ENCODE data around the gene COLGALT1.
"Not testable (repeated sequence)": the region's sequence is repeated elsewhere in the genome, so short reads cannot be mapped to it uniquely, and the experiment has no call there.

COLGALT1 gene

DNA sequence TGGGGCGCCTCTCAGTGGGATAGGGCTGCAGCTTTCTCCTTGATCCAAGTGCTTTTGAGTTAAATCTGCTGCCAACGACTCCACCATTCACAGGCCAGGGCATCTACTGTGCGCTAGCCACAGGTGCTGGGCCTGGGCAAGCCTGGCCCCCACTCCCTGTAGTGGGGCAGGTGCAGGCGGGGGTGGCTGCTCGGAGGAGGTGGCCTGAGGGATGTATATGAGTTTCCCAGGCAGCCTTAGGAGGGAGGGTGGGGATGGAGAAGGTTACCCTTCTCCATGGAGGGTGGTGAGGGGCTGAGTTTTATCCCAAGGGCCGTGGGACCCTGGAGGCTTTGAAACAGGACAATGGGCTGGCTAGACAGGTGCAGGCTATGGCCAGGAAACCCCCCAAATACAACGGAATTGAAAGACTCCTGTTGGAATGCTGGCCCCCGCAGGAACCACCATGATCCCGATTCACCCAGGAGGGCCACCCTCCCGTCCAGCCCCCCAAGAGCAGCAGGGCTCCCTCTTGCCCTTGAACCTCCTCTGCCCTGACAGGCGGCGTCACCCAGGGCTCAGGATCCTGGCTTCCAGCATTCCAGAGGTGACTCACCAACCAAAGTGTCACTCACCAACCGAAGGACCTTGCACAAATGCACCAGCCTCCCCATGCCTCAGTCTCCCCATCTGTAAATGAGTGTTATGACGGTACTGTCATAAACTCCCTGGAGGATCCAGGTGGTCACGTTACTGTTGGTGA, 39.9 kb upstream of the COLGALT1 start:
- Histone ChIP-seq H3K27me3 (ENCODE audit: insufficient read depth, poor library complexity, severe bottlenecking) (no peaks in the 10 kb centered on the region), H3K27ac (replicated peaks) (no peak overlapping the region), H3K4me3 (replicated peaks; ENCODE audit: insufficient read depth, low read length) (no peak overlapping the region)
- no peak for DNase-seq (ENCODE audit: low read depth in 1 of 2, low spot score in 1 of 2)
- TF ChIP-seq, protein P1, sequence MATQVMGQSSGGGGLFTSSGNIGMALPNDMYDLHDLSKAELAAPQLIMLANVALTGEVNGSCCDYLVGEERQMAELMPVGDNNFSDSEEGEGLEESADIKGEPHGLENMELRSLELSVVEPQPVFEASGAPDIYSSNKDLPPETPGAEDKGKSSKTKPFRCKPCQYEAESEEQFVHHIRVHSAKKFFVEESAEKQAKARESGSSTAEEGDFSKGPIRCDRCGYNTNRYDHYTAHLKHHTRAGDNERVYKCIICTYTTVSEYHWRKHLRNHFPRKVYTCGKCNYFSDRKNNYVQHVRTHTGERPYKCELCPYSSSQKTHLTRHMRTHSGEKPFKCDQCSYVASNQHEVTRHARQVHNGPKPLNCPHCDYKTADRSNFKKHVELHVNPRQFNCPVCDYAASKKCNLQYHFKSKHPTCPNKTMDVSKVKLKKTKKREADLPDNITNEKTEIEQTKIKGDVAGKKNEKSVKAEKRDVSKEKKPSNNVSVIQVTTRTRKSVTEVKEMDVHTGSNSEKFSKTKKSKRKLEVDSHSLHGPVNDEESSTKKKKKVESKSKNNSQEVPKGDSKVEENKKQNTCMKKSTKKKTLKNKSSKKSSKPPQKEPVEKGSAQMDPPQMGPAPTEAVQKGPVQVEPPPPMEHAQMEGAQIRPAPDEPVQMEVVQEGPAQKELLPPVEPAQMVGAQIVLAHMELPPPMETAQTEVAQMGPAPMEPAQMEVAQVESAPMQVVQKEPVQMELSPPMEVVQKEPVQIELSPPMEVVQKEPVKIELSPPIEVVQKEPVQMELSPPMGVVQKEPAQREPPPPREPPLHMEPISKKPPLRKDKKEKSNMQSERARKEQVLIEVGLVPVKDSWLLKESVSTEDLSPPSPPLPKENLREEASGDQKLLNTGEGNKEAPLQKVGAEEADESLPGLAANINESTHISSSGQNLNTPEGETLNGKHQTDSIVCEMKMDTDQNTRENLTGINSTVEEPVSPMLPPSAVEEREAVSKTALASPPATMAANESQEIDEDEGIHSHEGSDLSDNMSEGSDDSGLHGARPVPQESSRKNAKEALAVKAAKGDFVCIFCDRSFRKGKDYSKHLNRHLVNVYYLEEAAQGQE (IDR thresholded peaks at IDR 0.05; ENCODE audit: insufficient replicate concordance, low read depth) = no peak
- no peak for TF ChIP-seq GABPA (IDR thresholded peaks at IDR 0.05; ENCODE audit: low read depth)
- TF ChIP-seq SPI1 (IDR thresholded peaks at IDR 0.05; ENCODE audit: borderline replicate concordance, low read depth) = no peak
- TF ChIP-seq, protein P2, sequence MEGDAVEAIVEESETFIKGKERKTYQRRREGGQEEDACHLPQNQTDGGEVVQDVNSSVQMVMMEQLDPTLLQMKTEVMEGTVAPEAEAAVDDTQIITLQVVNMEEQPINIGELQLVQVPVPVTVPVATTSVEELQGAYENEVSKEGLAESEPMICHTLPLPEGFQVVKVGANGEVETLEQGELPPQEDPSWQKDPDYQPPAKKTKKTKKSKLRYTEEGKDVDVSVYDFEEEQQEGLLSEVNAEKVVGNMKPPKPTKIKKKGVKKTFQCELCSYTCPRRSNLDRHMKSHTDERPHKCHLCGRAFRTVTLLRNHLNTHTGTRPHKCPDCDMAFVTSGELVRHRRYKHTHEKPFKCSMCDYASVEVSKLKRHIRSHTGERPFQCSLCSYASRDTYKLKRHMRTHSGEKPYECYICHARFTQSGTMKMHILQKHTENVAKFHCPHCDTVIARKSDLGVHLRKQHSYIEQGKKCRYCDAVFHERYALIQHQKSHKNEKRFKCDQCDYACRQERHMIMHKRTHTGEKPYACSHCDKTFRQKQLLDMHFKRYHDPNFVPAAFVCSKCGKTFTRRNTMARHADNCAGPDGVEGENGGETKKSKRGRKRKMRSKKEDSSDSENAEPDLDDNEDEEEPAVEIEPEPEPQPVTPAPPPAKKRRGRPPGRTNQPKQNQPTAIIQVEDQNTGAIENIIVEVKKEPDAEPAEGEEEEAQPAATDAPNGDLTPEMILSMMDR (IDR thresholded peaks at IDR 0.05; ENCODE audit: insufficient read depth, low read length) = no peak
- TF ChIP-seq POLR2AphosphoS5 (IDR thresholded peaks at IDR 0.05; ENCODE audit: low read depth) = no peak

DNA sequence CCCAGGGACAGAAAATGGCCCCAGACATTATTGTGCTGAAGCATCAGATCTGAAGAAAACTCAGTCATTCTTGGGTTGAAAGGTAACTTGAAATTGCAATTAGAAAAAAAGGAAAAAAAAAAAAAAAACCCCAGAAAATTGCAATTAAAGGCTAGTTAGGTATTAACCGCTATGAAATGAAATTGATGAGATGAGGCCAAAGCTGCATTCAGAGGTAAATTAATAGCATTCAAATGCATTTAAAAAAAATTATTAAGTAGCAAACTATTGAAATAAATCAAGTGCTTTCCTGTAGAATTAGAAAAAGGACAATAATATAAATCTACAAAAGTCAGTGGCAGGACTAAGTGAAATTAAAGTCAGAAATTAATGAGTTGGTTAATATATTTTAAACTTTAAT, 37.6 kb upstream of the COLGALT1 start:
- H3K27me3 ChIP-seq (ENCODE audit: insufficient read depth, poor library complexity, severe bottlenecking) = no peaks in the 10 kb centered on the region
- no peak for DNase-seq (ENCODE audit: low read depth in 1 of 2, low spot score in 1 of 2)
- TF ChIP-seq, protein P2 (IDR thresholded peaks at IDR 0.05; ENCODE audit: insufficient read depth, low read length) = no peak
- TF ChIP-seq, protein P1 (IDR thresholded peaks at IDR 0.05; ENCODE audit: insufficient replicate concordance, low read depth) = no peak
- TF ChIP-seq GABPA (IDR thresholded peaks at IDR 0.05; ENCODE audit: low read depth) = no peak
- TF ChIP-seq POLR2AphosphoS5 (IDR thresholded peaks at IDR 0.05; ENCODE audit: low read depth) = no peak
- no peak for TF ChIP-seq SPI1 (IDR thresholded peaks at IDR 0.05; ENCODE audit: borderline replicate concordance, low read depth)
- H3K4me3 ChIP-seq (replicated peaks; ENCODE audit: insufficient read depth, low read length) = no peak overlapping the region
- no peak overlapping the region for H3K27ac ChIP-seq (replicated peaks)

DNA sequence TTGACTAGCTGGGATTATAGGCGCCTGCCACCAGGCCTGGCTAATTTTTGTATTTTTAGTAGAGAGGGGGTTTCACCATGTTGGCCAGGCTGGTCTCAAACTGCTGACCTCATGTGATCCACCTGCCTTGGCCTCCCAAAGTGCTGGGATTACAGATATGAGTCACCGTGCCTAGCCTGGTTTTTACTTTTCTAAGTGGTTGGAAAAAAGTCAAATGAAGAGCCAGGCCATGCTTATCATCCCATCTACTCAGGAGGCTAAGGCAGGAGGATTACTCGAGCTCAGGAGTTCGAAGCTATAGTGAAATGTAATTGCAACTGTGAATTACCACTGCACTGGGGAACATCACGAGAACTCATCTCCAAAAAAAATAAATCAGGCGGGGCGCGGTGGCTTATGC, 36.8 kb upstream of the COLGALT1 start:
- not testable (repeated sequence) for H3K4me3 ChIP-seq (replicated peaks; ENCODE audit: insufficient read depth, low read length); DNase-seq (ENCODE audit: low read depth in 1 of 2, low spot score in 1 of 2); H3K27ac ChIP-seq (replicated peaks); H3K27me3 ChIP-seq (ENCODE audit: insufficient read depth, poor library complexity, severe bottlenecking)

DNA sequence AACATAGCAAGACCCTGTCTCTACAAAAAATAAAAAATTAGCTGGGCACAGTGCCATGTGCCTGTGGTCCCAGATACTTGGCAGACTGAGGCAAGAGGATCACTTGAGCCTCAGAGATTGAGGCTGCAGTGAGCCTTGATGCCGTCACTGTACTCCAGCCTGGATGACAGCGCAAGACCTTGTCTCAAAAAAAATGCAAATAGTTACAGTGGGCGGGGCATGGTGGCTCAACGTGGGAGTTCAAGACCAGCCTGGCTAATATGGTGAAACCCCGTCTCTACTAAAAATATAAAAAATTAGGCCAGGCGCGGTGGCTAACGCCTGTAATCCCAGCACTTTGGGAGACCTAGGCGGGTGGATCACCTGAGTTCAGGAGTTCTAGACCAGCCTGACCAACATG, 35.5 kb upstream of the COLGALT1 start:
- no peak overlapping the region for H3K4me3 ChIP-seq (replicated peaks; ENCODE audit: insufficient read depth, low read length)
- no peak for DNase-seq (ENCODE audit: low read depth in 1 of 2, low spot score in 1 of 2)
- H3K27ac ChIP-seq (replicated peaks) = no peak overlapping the region
- TF ChIP-seq, protein P2 (IDR thresholded peaks at IDR 0.05; ENCODE audit: insufficient read depth, low read length) = no peak
- TF ChIP-seq SPI1 (IDR thresholded peaks at IDR 0.05; ENCODE audit: borderline replicate concordance, low read depth) (no peak), POLR2AphosphoS5 (IDR thresholded peaks at IDR 0.05; ENCODE audit: low read depth) (no peak), GABPA (IDR thresholded peaks at IDR 0.05; ENCODE audit: low read depth) (no peak)
- TF ChIP-seq, protein P1 (IDR thresholded peaks at IDR 0.05; ENCODE audit: insufficient replicate concordance, low read depth) = no peak
- no peaks in the 10 kb centered on the region for H3K27me3 ChIP-seq (ENCODE audit: insufficient read depth, poor library complexity, severe bottlenecking)

All from HL-60 (cell line).